H4 (cell line): ENCODE data around the gene ANTKMT. TPM values are rescaled to one million over a fixed set of nuclear protein-coding genes. Genes with fewer than 3 reads are reported as not detected.

Source experiments
- DNase-seq: peaks from one replicate; pipeline ENCODE4 v3.0.0-alpha.2; 2015; ENCODE audit warnings: low spot score
- total RNA-seq: library from RNA; depleted of rRNA; stranded (reverse); fragments of >200 nt; shearing (Covaris generic); gene quantifications from 2 replicates; pipeline ENCODE4 v1.2.3, GENCODE V29; 2014; rRNA removed

ANTKMT gene
- total RNA-seq = 10.9 and 22.8 TPM in 2 replicates

GRCh38 chr16:720990-721764 lies at the start of gene ANTKMT:
TSS of gene ANTKMT (plus strand) at chr16:721146. CDS start at chr16:721275, 129 bp downstream.
- peak; percentile 65 for DNase-seq

GRCh38 chr16:671353-672131 lies 49.4 kb upstream of the ANTKMT start:
- DNase-seq = no peak

GRCh38 chr16:672371-672770 lies 48.6 kb upstream of the ANTKMT start:
- no peak for DNase-seq

GRCh38 chr16:672851-673250 lies 48.1 kb upstream of the ANTKMT start:
- no peak for DNase-seq

- DNase-seq = no peak
Observed at GRCh38 chr16:673399-673991, 47.5 kb upstream of the ANTKMT start.

- no peak for DNase-seq
Observed at GRCh38 chr16:674214-674881, 46.6 kb upstream of the ANTKMT start.

- DNase-seq = no peak
Observed at GRCh38 chr16:674968-675883, 45.7 kb upstream of the ANTKMT start, which contains the start of gene RHBDL1. TSS of gene RHBDL1 (plus strand) at chr16:675671. CDS start at chr16:675791, 120 bp downstream.

GRCh38 chr16:675884-676564 lies 44.9 kb upstream of the ANTKMT start:
- no peak for DNase-seq

GRCh38 chr16:676565-676902 lies 44.4 kb upstream of the ANTKMT start:
- no peak for DNase-seq

GRCh38 chr16:676913-677312 lies 44.0 kb upstream of the ANTKMT start:
- DNase-seq = no peak

GRCh38 chr16:677316-678190 lies 43.4 kb upstream of the ANTKMT start:
- DNase-seq = no peak

- no peak for DNase-seq
Observed at GRCh38 chr16:678209-678857, 42.6 kb upstream of the ANTKMT start.

- peak; percentile 21 for DNase-seq
Observed at GRCh38 chr16:678858-679813, 41.8 kb upstream of the ANTKMT start.

GRCh38 chr16:679814-680624 lies 40.9 kb upstream of the ANTKMT start, which contains the start of gene STUB1:
TSS of gene STUB1 (plus strand) at chr16:680410. CDS start at chr16:680526, 116 bp downstream.
- peak; percentile 55 for DNase-seq

GRCh38 chr16:680625-680945 lies 40.4 kb upstream of the ANTKMT start:
- no peak for DNase-seq

GRCh38 chr16:680967-681745 lies 39.8 kb upstream of the ANTKMT start:
- DNase-seq = no peak
